Body of pancreas (tissue), 4 donors: ENCODE results near the gene OR14A2. TPM values are rescaled to one million over a fixed set of nuclear protein-coding genes. Genes with fewer than 3 reads are reported as not detected.
"Not testable (repeated sequence)": the region's sequence is repeated elsewhere in the genome, so short reads cannot be mapped to it uniquely, and the experiment has no call there.

Source experiments
- ATAC-seq: fragments of 150-250 bp; one replicate; pipeline ENCODE4 v1.9.1; 2016
- DNase-seq, 4 donors: peaks; one replicate each; pipeline ENCODE4 v3.0.0-alpha.2; 2019
- H3K27ac ChIP-seq, 4 donors: fragments of 200-600 bp; sonication (generic); 1 replicate in 3 of 4; 2 replicates in 1 of 4; pipeline versions ENCODE4 v1.5.1 to v1.6.1; 2016 to 2019; ENCODE audit warnings: mild to moderate bottlenecking in 1 of 4, mixed read lengths in 1 of 4, moderate library complexity in 1 of 4
- H3K27me3 ChIP-seq, 2 donors: fragments of 200-600 bp; sonication (generic); one replicate each; pipeline ENCODE4 v1.6.0; 2016; ENCODE audit warnings: mild to moderate bottlenecking in 1 of 2
- H3K36me3 ChIP-seq, 2 donors: fragments of 200-600 bp; sonication (generic); replicated peaks in 1 of 2; 2 replicates each; pipeline ENCODE4 v1.5.1; 2016; ENCODE audit warnings: low read depth in 2 of 2; ENCODE audit not compliant: insufficient read depth in 1 of 2
- H3K4me1 ChIP-seq: fragments of 200-600 bp; sonication (generic); one replicate; pipeline ENCODE4 v1.6.0; 2016
- H3K4me3 ChIP-seq, 2 donors: fragments of 200-600 bp; sonication (generic); 1 replicate in 1 of 2; 2 replicates in 1 of 2; pipeline ENCODE4 v1.5.1; 2016 to 2019
- H3K9me3 ChIP-seq, 3 donors: fragments of 200-600 bp; sonication (generic); 1 replicate in 2 of 3; 2 replicates in 1 of 3; pipeline ENCODE4 v1.5.1; 2016
- CTCF ChIP-seq, 7 experiments: fragments of 450-650 bp in 4 of 7; fragments of 200-600 bp in 3 of 7; sonication (generic) in 3 of 7; IDR thresholded peaks; one replicate each; pipeline ENCODE4 v1.5.1; 2016 to 2019; ENCODE audit warnings: antibody characterized with exemption in 7 of 7
- POLR2A ChIP-seq, 3 donors: fragments of 450-650 bp; IDR thresholded peaks; one replicate each; pipeline ENCODE4 v1.6.1; 2016; ENCODE audit warnings: antibody characterized with exemption in 3 of 3, mild to moderate bottlenecking in 2 of 3
- WGBS, 2 donors: methylation state at CpG; one replicate each; pipeline ENCODE4 v1.1.5; 2017; 5-methylcytosine and 5-hydroxymethylcytosine counted together
- intact Hi-C: fragments of 100-400 bp; cut with DNase I; formaldehyde crosslinking; loops from one replicate; pipeline ENCODE4 v1.15.1; 2023
- total RNA-seq, 2 donors: library from RNA; depleted of rRNA; stranded (reverse); fragments of >200 nt; gene quantifications; one replicate each; pipeline ENCODE4 v1.1.0, GENCODE V29; 2016

Gene OR14A2
- total RNA-seq, 2 donors from 2014 or later = not detected

GRCh38 chr1:247740721-247741120 lies 7.2 kb downstream of the OR14A2 start:
- 78 to 79% methylated on average over 2 of the region's 2 CpGs for WGBS, 2 donors
- DNase-seq = no peak
- intact Hi-C loops = no loop called here
- Histone ChIP-seq H3K4me1 (no peaks in the 10 kb centered on the region), H3K27ac (no peak overlapping the region), H3K36me3 (no peaks in the 10 kb centered on the region), H3K27me3 (no peaks in the 10 kb centered on the region), H3K4me3 (no peak overlapping the region), H3K9me3 (no peaks in the 10 kb centered on the region)
- no peak for ATAC-seq
- no peak for TF ChIP-seq POLR2A (IDR thresholded peaks at IDR 0.05)
- no peak for TF ChIP-seq CTCF (IDR thresholded peaks at IDR 0.05)

DNA sequence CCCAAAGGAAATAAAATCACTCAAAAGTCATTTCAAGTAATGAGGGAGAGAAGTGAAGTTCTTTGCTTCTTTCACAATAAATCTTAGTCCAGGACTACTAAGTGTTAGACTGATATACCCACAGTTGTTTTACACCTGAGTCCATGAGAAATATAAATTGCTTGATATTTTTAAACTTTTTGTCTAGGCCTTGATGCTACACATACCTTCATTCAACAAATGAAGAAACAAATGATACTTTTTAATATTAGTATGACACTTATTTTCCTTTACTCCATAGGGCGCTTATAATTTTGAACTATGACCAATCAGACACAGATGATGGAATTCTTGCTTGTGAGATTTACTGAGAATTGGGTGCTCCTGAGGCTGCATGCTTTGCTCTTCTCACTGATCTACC lies 9.6 kb downstream of the OR14A2 start, which contains the start of gene OR14K1:
OR14K1 (plus strand) TSS at position 301 of the 400 bp plus-strand sequence; CDS start at position 301, 0 bp downstream.
- Histone ChIP-seq H3K27me3 (no peaks in the 10 kb centered on the region), H3K4me3 (no peak within 1 kb of the TSS), H3K36me3 (no peaks in the 10 kb centered on the region), H3K9me3 (no peaks in the 10 kb centered on the region), H3K4me1 (no peaks in the 10 kb centered on the region), H3K27ac (no peak within 1 kb of the TSS)
- DNase-seq (no peak), ATAC-seq (no peak)
- TF ChIP-seq POLR2A (IDR thresholded peaks at IDR 0.05) = no peak
- WGBS, 2 donors = 74 to 81% methylated on average over 1 of the region's 1 CpG
- intact Hi-C loops = no loop called here

DNA sequence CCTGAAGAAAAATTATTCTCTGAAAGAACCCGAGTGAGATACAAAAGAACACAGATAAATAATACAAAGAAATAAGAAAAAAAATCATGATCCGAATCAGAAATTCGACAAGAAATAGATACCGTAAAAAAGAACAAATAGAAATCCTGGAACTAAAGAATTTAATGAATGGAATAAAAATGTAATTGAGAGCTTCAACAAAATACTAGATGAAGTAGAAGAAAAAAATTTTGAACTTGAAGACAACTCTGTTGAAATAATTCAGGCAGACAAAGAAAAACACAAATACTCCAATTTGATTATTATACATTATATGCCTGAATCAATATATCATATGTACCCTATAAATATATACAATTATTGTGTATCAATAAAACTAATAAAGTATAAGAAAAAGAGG lies 26.7 kb downstream of the OR14A2 start:
- H3K36me3 ChIP-seq = no peaks in the 10 kb centered on the region
- no peak for TF ChIP-seq CTCF (IDR thresholded peaks at IDR 0.05)
- no peak for TF ChIP-seq POLR2A (IDR thresholded peaks at IDR 0.05)
- no peak overlapping the region for H3K4me3 ChIP-seq
- H3K27ac ChIP-seq = no peak overlapping the region
- no peaks in the 10 kb centered on the region for H3K27me3 ChIP-seq
- intact Hi-C loops = no loop called here
- no peaks in the 10 kb centered on the region for H3K4me1 ChIP-seq
- DNase-seq (no peak), ATAC-seq (no peak)
- 83 to 84% methylated on average over 4 of the region's 4 CpGs for WGBS, 2 donors
- no peaks in the 10 kb centered on the region for H3K9me3 ChIP-seq

DNA sequence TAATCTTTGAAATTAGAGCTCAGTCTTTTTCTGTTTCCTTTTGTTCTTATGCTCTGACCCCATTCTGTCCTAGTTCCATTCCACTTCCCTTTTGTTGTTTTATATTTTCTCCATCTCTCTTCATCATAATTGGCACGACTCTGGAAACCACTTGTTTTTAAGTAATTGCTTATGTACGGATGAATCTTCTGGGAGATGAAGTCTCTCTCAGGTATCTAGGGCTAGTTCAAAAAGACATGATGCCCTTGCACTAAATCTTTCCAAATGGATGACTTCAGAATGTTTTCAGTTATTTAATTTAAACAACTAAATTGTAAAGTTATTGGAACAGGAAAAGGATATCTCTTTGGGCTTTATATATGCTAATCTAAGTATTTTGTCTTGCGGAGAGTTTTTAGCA lies 31.4 kb downstream of the OR14A2 start, which contains the start of gene OR6F1:
OR6F1 (minus strand) TSS at position 101 of the 400 bp plus-strand sequence. CDS start 3,891 bp downstream, outside the sequence.
- intact Hi-C loops = no loop called here
- H3K36me3 ChIP-seq = no peaks in the 10 kb centered on the region
- no peak within 1 kb of the TSS for H3K27ac ChIP-seq
- no peaks in the 10 kb centered on the region for H3K27me3 ChIP-seq
- no peak for DNase-seq
- no peak for ATAC-seq
- no peaks in the 10 kb centered on the region for H3K9me3 ChIP-seq
- no peaks in the 10 kb centered on the region for H3K4me1 ChIP-seq
- TF ChIP-seq CTCF (IDR thresholded peaks at IDR 0.05) (no peak), POLR2A (IDR thresholded peaks at IDR 0.05) (no peak)
- 67 to 79% methylated on average over 3 of the region's 3 CpGs for WGBS, 2 donors
- H3K4me3 ChIP-seq = no peak within 1 kb of the TSS

GRCh38 chr1:247713753-247714152 lies 34.2 kb downstream of the OR14A2 start:
- no peak overlapping the region for H3K4me3 ChIP-seq
- DNase-seq (no peak), ATAC-seq (no peak)
- H3K9me3 ChIP-seq = no peaks in the 10 kb centered on the region
- H3K27ac ChIP-seq = no peak overlapping the region
- H3K4me1 ChIP-seq = no peaks in the 10 kb centered on the region
- 81 to 83% methylated on average over 7 of the region's 7 CpGs for WGBS, 2 donors
- TF ChIP-seq CTCF (IDR thresholded peaks at IDR 0.05) (no peak), POLR2A (IDR thresholded peaks at IDR 0.05) (no peak)
- no peaks in the 10 kb centered on the region for H3K27me3 ChIP-seq
- intact Hi-C loops = no loop called here
- H3K36me3 ChIP-seq = no peaks in the 10 kb centered on the region

- intact Hi-C loops, H3K36me3 ChIP-seq, H3K9me3 ChIP-seq, ATAC-seq, H3K4me1 ChIP-seq, H3K4me3 ChIP-seq, H3K27me3 ChIP-seq, H3K27ac ChIP-seq, DNase-seq: not testable (repeated sequence)
- WGBS, 2 donors = 70 to 86% methylated on average over 8 of the region's 8 CpGs
These were observed 37.3 kb downstream of the OR14A2 start for GRCh38 chr1:247710681-247711080.
